ENCODE data around the gene FOXO3.

The FOXO3 gene

GRCh38 chr6:108720827-108721226 lies 160.1 kb downstream of the FOXO3 start:
- DNase-seq: no peak

GRCh38 chr6:108721286-108721685 lies 160.6 kb downstream of the FOXO3 start:
- DNase-seq: no peak

- no peak for DNase-seq
Observed at GRCh38 chr6:108723594-108723993, 162.9 kb downstream of the FOXO3 start.

- DNase-seq: no peak
Observed at GRCh38 chr6:108726726-108727339, 166.1 kb downstream of the FOXO3 start.

- DNase-seq: no peak
Observed at GRCh38 chr6:108727966-108728730, 167.4 kb downstream of the FOXO3 start.

- DNase-seq: no peak
Observed at GRCh38 chr6:108728826-108729225, 168.1 kb downstream of the FOXO3 start.

- DNase-seq: no peak
Observed at GRCh38 chr6:108730635-108731515, 170.2 kb downstream of the FOXO3 start.

GRCh38 chr6:108732091-108732870 lies 171.6 kb downstream of the FOXO3 start:
- no peak for DNase-seq

- DNase-seq: no peak
Observed at GRCh38 chr6:108733051-108733450, 172.3 kb downstream of the FOXO3 start.

- no peak for DNase-seq
Observed at GRCh38 chr6:108733706-108734265, 173.1 kb downstream of the FOXO3 start.

Data from activated CD4-positive, alpha-beta T cell treated with anti-CD3 and anti-CD28 coated beads, Interleukin-2, amount 50 U/mL, for 1 hour (primary cell).